Heart right ventricle (tissue), 16 donors: ENCODE measurements around the gene TMEM151A. TPM values are rescaled to one million over a fixed set of nuclear protein-coding genes. Genes with fewer than 3 reads are reported as not detected.

Experiments
- ATAC-seq, 8 donors: fragments of 200-7000 bp; cut with Tn5 transposase; one replicate each; pipeline ENCODE4 v1.9.1; 2020; ENCODE audit warnings: mild to moderate bottlenecking in 8 of 8, moderate library complexity in 8 of 8, moderate number of reproducible peaks in 1 of 8
- DNase-seq, 2 donors: peaks; one replicate each; pipeline ENCODE4 v3.0.0-alpha.2; 2020
- H3K27ac ChIP-seq, 10 donors: fragments of 200-600 bp; sonication (generic) in 2 of 10; one replicate each; pipeline versions ENCODE4 v1.5.0 to v1.8.0; 2020 to 2022; ENCODE audit warnings: mild to moderate bottlenecking in 3 of 10
- H3K27me3 ChIP-seq, 7 donors: fragments of 200-600 bp; one replicate each; pipeline ENCODE4 v1.8.0; 2021 to 2022; ENCODE audit warnings: mild to moderate bottlenecking in 2 of 7
- H3K36me3 ChIP-seq, 9 donors: fragments of 200-600 bp; sonication (generic) in 1 of 9; one replicate each; pipeline versions ENCODE4 v1.5.0 to v1.8.0; 2020 to 2022; ENCODE audit warnings: mild to moderate bottlenecking in 2 of 9
- H3K4me1 ChIP-seq, 9 donors: fragments of 200-600 bp; sonication (generic) in 1 of 9; one replicate each; pipeline versions ENCODE4 v1.5.0 to v1.8.0; 2020 to 2022; ENCODE audit warnings: mild to moderate bottlenecking in 4 of 9
- H3K4me3 ChIP-seq, 10 donors: fragments of 200-600 bp; sonication (generic) in 2 of 10; one replicate each; pipeline versions ENCODE4 v1.5.0 to v1.8.0; 2020 to 2022; ENCODE audit warnings: mild to moderate bottlenecking in 7 of 10, moderate library complexity in 2 of 10
- H3K9me3 ChIP-seq, 11 donors: fragments of 200-600 bp in 10 of 11; sonication (generic) in 2 of 11; one replicate each; pipeline versions ENCODE4 v1.5.0 to v1.8.0; 2013 to 2022; ENCODE audit warnings: mild to moderate bottlenecking in 2 of 11, control low read depth in 1 of 11, moderate library complexity in 1 of 11
- WGBS, 2 donors: extraction: QIAGEN DNeasy Blood & Tissue Kit; methylation state at CpG; one replicate each; pipeline ENCODE4 v1.1.7; 2013; ENCODE audit warnings: inconsistent platforms in 1 of 2; 5-methylcytosine and 5-hydroxymethylcytosine counted together
- intact Hi-C, 10 donors: fragments of 100-400 bp; cut with DNase I; formaldehyde crosslinking; loops; one replicate each; pipeline versions ENCODE4 v1.11.1 to v1.14.2; 2022
- polyA plus RNA-seq, 2 donors: library from polyadenylated mRNA; stranded (reverse); fragments of 200-250 nt; gene quantifications; one replicate each; pipeline ENCODE4 v1.2.3, GENCODE V29; 2013
- total RNA-seq, 10 donors: library from RNA; stranded (reverse); fragmentation: NEBNext Ultra II Directional in 3 of 10; extraction: Animal tissue kit (Norgen Biotek cat#: 25700) in 3 of 10; gene quantifications; one replicate each; pipeline versions ENCODE4 v1.2.1 to v1.2.4, GENCODE V29; 2021 to 2023
- TF ChIP-seq, protein P1 (sequence below), 9 donors: fragments of 200-600 bp; sonication (generic) in 2 of 9; IDR thresholded peaks; one replicate each; pipeline versions ENCODE4 v1.5.0 to v1.8.0; 2021 to 2022; ENCODE audit warnings: antibody characterized with exemption in 9 of 9, mild to moderate bottlenecking in 5 of 9, moderate library complexity in 1 of 9
- donor health status: Arrhythmogenic right ventricular cardiomyopathy.
- donor health status: ischemic (EF 13 %, LVEDD 7.1; RV severe dilation, severe dysfunction).
- donor health status: healthy with polysubstance abuse.
- donor health status: DM: no; HTN: yes; CAD: no.
- donor health status: DM: no; HTN: no; CAD: no.
- donor health status: ischemic (EF 25% LVEDD 6.9; RV normal size, moderate dysfunction).
- donor health status: ischemic (EF 25% LVEDD 5.7; RV mildly dilated, moderate dysfunction).
- donor health status: healthy.
- donor health status: DM: yes; HTN: yes; CAD: no.
- donor health status: Ischemic cardiomyopathy.
- donor health status: ischemic (EF 35%, LVEDD 5.7; RV mildly dilated, moderate dysfunction).
- donor health status: nonischemic (EF 11% LVEDD 7.7; RV severe dilation, severe dysfunction).
- donor health status: DM: yes; HTN: yes; CAD: no.
- donor health status: PGD.
- donor health status: ischemic (EF 29% LVEDD 5.4; RV normal size, mild dysfunction).
- donor health status: nonischemic (EF 23%, LVEDD 6.1; RV moderate dilation, normal function).

Gene TMEM151A
- total and polyA plus RNA-seq, 12 donors, result 0.10 to 0.24 (median 0.19) TPM; not detected in 7

- peaks cover 0 to 6% (median 0%) of the 10 kb centered on the region in 7 donors for H3K27me3 ChIP-seq
- ATAC-seq, result peak in 1 of 8 donors; percentile 0
- peaks cover 5 to 52% (median 28%) of the 10 kb centered on the region in 9 donors for H3K4me1 ChIP-seq
These were observed 9.8 kb upstream of the TMEM151A start for GRCh38 chr11:66281776-66282467.

DNA sequence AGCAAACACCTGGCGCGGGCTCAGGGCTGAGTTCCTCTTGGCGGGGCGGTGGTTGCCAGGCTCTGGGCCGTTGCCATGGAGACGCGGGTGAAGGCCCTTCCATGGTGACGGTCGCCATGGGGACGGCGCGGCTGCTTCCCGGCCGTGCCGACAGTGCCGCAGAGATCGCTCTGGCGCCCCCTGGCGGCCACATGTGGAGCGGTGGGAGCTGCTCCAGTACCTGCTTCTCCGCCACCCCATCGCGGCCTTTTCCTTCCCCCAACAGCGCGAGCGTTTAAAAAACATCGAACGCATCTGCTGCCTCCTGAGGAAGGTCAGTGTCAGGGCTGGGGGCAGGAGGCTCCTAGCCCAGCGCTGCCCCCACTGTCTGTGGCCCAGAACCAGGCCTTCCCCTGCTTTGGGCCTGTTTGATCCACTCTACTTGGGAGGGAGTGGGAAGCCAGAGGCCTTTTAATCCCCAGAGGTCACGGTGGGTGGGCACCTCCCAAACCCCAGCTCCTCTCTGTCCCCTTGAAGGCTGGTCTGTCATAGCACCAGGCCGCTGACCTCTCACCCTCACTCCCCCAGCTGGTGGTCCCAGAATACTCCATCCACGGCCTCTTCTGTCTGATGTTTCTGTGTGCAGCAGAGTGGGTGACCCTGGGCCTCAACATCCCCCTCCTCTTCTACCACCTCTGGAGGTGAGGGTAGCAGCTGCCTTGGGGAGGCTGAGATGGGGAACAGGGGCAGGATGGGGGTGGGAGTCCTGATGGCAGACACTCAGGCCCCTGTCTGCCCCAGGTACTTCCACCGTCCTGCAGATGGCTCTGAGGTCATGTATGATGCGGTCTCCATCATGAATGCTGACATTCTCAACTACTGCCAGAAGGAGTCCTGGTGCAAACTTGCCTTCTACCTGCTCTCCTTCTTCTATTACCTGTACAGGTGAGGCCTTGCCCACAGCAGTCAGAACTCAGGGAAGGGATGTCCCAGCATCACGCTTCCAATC, 8.9 kb upstream of the TMEM151A start:
- DNase-seq (peak; percentile 96 to 98), ATAC-seq (peak; percentile 80 to 94 (median 88))
- Histone ChIP-seq H3K27ac (peak overlapping the region in 2 of 10 donors; percentile 0 to 21), H3K9me3 (no peaks in the 10 kb centered on the region), H3K4me3 (no peak overlapping the region), H3K36me3 (peaks cover 0 to 15% (median 0%) of the 10 kb centered on the region in 9 donors), H3K27me3 (peaks cover 0 to 6% (median 0%) of the 10 kb centered on the region in 7 donors), H3K4me1 (peaks cover 5 to 56% (median 28%) of the 10 kb centered on the region in 9 donors)
- TF ChIP-seq, protein P1, sequence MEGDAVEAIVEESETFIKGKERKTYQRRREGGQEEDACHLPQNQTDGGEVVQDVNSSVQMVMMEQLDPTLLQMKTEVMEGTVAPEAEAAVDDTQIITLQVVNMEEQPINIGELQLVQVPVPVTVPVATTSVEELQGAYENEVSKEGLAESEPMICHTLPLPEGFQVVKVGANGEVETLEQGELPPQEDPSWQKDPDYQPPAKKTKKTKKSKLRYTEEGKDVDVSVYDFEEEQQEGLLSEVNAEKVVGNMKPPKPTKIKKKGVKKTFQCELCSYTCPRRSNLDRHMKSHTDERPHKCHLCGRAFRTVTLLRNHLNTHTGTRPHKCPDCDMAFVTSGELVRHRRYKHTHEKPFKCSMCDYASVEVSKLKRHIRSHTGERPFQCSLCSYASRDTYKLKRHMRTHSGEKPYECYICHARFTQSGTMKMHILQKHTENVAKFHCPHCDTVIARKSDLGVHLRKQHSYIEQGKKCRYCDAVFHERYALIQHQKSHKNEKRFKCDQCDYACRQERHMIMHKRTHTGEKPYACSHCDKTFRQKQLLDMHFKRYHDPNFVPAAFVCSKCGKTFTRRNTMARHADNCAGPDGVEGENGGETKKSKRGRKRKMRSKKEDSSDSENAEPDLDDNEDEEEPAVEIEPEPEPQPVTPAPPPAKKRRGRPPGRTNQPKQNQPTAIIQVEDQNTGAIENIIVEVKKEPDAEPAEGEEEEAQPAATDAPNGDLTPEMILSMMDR (IDR thresholded peaks at IDR 0.05), result peak; percentile 83 to 99 (median 99)
- 15% methylated on average over 30 to 35 of the region's 35 CpGs for WGBS, 2 donors
- intact Hi-C loops, result loop anchor here in 7 of 10 donors (1.0 to 10.0 kb wide), 4 partner anchors 58 to 60 kb away; no protein-coding TSS in a partner anchor

More at GRCh38 chr11:66281776-66282467, 9.8 kb upstream of the TMEM151A start:
- WGBS, 2 donors, result 28 to 32% methylated on average over 20 of the region's 20 CpGs
- H3K27ac ChIP-seq, result no peak overlapping the region
- TF ChIP-seq, protein P1 (IDR thresholded peaks at IDR 0.05), result no peak
- peaks cover 0 to 15% (median 0%) of the 10 kb centered on the region in 9 donors for H3K36me3 ChIP-seq
- intact Hi-C loops, result loop anchor here in 7 of 10 donors (1.0 to 10.0 kb wide), 4 partner anchors 57 to 60 kb away; no protein-coding TSS in a partner anchor
- no peak for DNase-seq
- H3K4me3 ChIP-seq, result no peak overlapping the region
- H3K9me3 ChIP-seq, result no peaks in the 10 kb centered on the region

GRCh38 chr11:66283461-66284105, 8.1 kb upstream of the TMEM151A start:
- Histone ChIP-seq H3K27ac (no peak overlapping the region), H3K27me3 (peaks cover 0 to 6% (median 0%) of the 10 kb centered on the region in 7 donors), H3K9me3 (no peaks in the 10 kb centered on the region), H3K4me1 (peaks cover 8 to 59% (median 31%) of the 10 kb centered on the region in 9 donors), H3K36me3 (peaks cover 0 to 15% (median 0%) of the 10 kb centered on the region in 9 donors), H3K4me3 (no peak overlapping the region)
- 73 to 89% methylated on average over 14 of the region's 14 CpGs for WGBS, 2 donors
- DNase-seq (no peak), ATAC-seq (no peak)
- TF ChIP-seq, protein P1 (IDR thresholded peaks at IDR 0.05), result peak in 1 of 9 donors; percentile 9
- intact Hi-C loops, result loop anchor here in 6 of 10 donors (2.0 to 10.0 kb wide), 3 partner anchors 59 to 61 kb away; no protein-coding TSS in a partner anchor
